Liver (tissue), 9 donors: Measurements from ENCODE around the gene ERICH4. TPM values are rescaled to one million over a fixed set of nuclear protein-coding genes. Genes with fewer than 3 reads are reported as not detected.

ENCODE experiments used
- DNase-seq: peaks from one replicate; pipeline ENCODE4 v3.0.0-alpha.2; 2017; ENCODE audit warnings: low spot score
- H3K27ac ChIP-seq, 2 donors: one replicate each; pipeline ENCODE4 v1.7.0; 2013; ENCODE audit warnings: inconsistent platforms in 2 of 2, low read length in 2 of 2, control low read depth in 1 of 2, low read depth in 1 of 2, mild to moderate bottlenecking in 1 of 2
- H3K27me3 ChIP-seq, 4 donors: one replicate each; pipeline versions ENCODE4 v1.6.1 to v1.7.0; 2013; ENCODE audit warnings: low read length in 3 of 4, inconsistent platforms in 1 of 4, mild to moderate bottlenecking in 1 of 4, moderate library complexity in 1 of 4; ENCODE audit not compliant: control insufficient read depth in 4 of 4, insufficient read depth in 4 of 4
- H3K36me3 ChIP-seq, 4 donors: one replicate each; pipeline versions ENCODE4 v1.6.1 to v1.7.0; 2013; ENCODE audit warnings: low read length in 3 of 4, mild to moderate bottlenecking in 3 of 4, low read depth in 1 of 4, moderate library complexity in 1 of 4; ENCODE audit not compliant: control insufficient read depth in 4 of 4, insufficient read depth in 3 of 4
- H3K4me1 ChIP-seq, 4 donors: one replicate each; pipeline versions ENCODE4 v1.6.1 to v1.7.0; 2013; ENCODE audit warnings: low read length in 3 of 4, mild to moderate bottlenecking in 3 of 4, moderate library complexity in 1 of 4; ENCODE audit not compliant: control insufficient read depth in 4 of 4, insufficient read depth in 4 of 4
- H3K4me3 ChIP-seq, 3 donors: one replicate each; pipeline versions ENCODE4 v1.6.1 to v1.7.0; 2013; ENCODE audit warnings: low read length in 3 of 3, control low read depth in 1 of 3, low read depth in 1 of 3, mild to moderate bottlenecking in 1 of 3
- H3K9ac ChIP-seq, 2 donors: one replicate each; pipeline ENCODE4 v1.7.0; 2013; ENCODE audit warnings: low read length in 2 of 2, mild to moderate bottlenecking in 2 of 2, moderate library complexity in 2 of 2, control low read depth in 1 of 2, low read depth in 1 of 2
- H3K9me3 ChIP-seq, 4 donors: one replicate each; pipeline versions ENCODE4 v1.6.1 to v1.7.0; 2013; ENCODE audit warnings: low read length in 3 of 4; ENCODE audit not compliant: control insufficient read depth in 4 of 4
- EGR1 ChIP-seq, 2 donors: IDR thresholded peaks; 2 replicates each; pipeline ENCODE4 v1.6.1; 2016 to 2018; ENCODE audit warnings: antibody characterized with exemption in 2 of 2, low read depth in 2 of 2
- FOXA1 ChIP-seq: IDR thresholded peaks from 2 replicates; pipeline ENCODE4 v1.6.1; 2016; ENCODE audit warnings: antibody characterized with exemption
- FOXA2 ChIP-seq: IDR thresholded peaks from 2 replicates; pipeline ENCODE4 v1.6.1; 2016; ENCODE audit warnings: antibody characterized with exemption
- GABPA ChIP-seq, 2 donors: IDR thresholded peaks in 1 of 2; conservative IDR thresholded peaks in 1 of 2; 2 replicates each; pipeline ENCODE4 v1.6.1; 2016; ENCODE audit warnings: antibody characterized with exemption in 2 of 2, mild to moderate bottlenecking in 1 of 2, moderate library complexity in 1 of 2
- HNF4A ChIP-seq, 2 donors: conservative IDR thresholded peaks; 2 replicates each; pipeline ENCODE4 v1.6.1; 2016; ENCODE audit warnings: antibody characterized with exemption in 2 of 2, mild to moderate bottlenecking in 2 of 2
- HNF4G ChIP-seq: IDR thresholded peaks from 2 replicates; pipeline ENCODE4 v1.6.1; 2016; ENCODE audit warnings: antibody characterized with exemption
- JUND ChIP-seq, 2 donors: IDR thresholded peaks; 2 replicates each; pipeline ENCODE4 v1.6.1; 2016; ENCODE audit warnings: antibody characterized with exemption in 2 of 2
- NR2F2 ChIP-seq: IDR thresholded peaks from 2 replicates; pipeline ENCODE4 v1.6.1; 2016; ENCODE audit warnings: antibody characterized with exemption
- RAD21 ChIP-seq, 2 donors: IDR thresholded peaks; 2 replicates each; pipeline ENCODE4 v1.6.1; 2016; ENCODE audit warnings: antibody characterized with exemption in 2 of 2, mild to moderate bottlenecking in 2 of 2
- RXRA ChIP-seq, 2 donors: IDR thresholded peaks; 2 replicates each; pipeline ENCODE4 v1.6.1; 2017 to 2018; ENCODE audit warnings: antibody characterized with exemption in 2 of 2, mild to moderate bottlenecking in 1 of 2
- SP1 ChIP-seq: IDR thresholded peaks from 2 replicates; pipeline ENCODE4 v1.6.1; 2018; ENCODE audit warnings: antibody characterized with exemption, mild to moderate bottlenecking
- TAF1 ChIP-seq: conservative IDR thresholded peaks from 2 replicates; pipeline ENCODE4 v1.6.1; 2016; ENCODE audit warnings: antibody characterized with exemption, mild to moderate bottlenecking
- YY1 ChIP-seq: IDR thresholded peaks from 2 replicates; pipeline ENCODE4 v1.6.1; 2016; ENCODE audit warnings: antibody characterized with exemption, mild to moderate bottlenecking
- WGBS: extraction: QIAGEN DNeasy Blood & Tissue Kit; methylation state at CpG from one replicate; pipeline ENCODE4 v1.1.7; 2013; 5-methylcytosine and 5-hydroxymethylcytosine counted together
- polyA plus RNA-seq, 2 donors: library from polyadenylated mRNA; stranded (reverse) in 1 of 2; unstranded in 1 of 2; fragments of 200-250 nt in 1 of 2; fragments of >200 nt in 1 of 2; fragmentation: Nextera tagmentation in 1 of 2; extraction: Ambion mirVana in 1 of 2; gene quantifications; one replicate each; pipeline versions ENCODE4 v1.2.1 to v1.2.3, GENCODE V29; 2013 to 2015
- total RNA-seq, 2 donors: library from RNA; depleted of rRNA; stranded (reverse); fragments of >200 nt; gene quantifications; one replicate each; pipeline ENCODE4 v1.2.3, GENCODE V29; 2014
- TF ChIP-seq, protein P1 (sequence below): IDR thresholded peaks from 2 replicates; pipeline ENCODE4 v1.6.1; 2016; ENCODE audit warnings: antibody characterized with exemption, mild to moderate bottlenecking
- TF ChIP-seq, protein P2 (sequence below): fragments of 150-350 bp; IDR thresholded peaks from 2 replicates; pipeline ENCODE4 v1.5.1; 2017; ENCODE audit warnings: improper control_type of control experiment, low read depth, low read length; ENCODE audit not compliant: missing input control
- TF ChIP-seq, protein P3 (sequence below): IDR thresholded peaks from 2 replicates; pipeline ENCODE4 v1.6.1; 2016; ENCODE audit warnings: antibody characterized with exemption
- TF ChIP-seq, protein P4 (sequence below): IDR thresholded peaks from 2 replicates; pipeline ENCODE4 v1.6.1; 2016; ENCODE audit warnings: antibody characterized with exemption
- TF ChIP-seq, protein P5 (sequence below): IDR thresholded peaks from 2 replicates; pipeline ENCODE4 v1.6.1; 2016; ENCODE audit warnings: antibody characterized with exemption
- donor health status: healthy.
- donor health status: healthy.
- donor health status: healthy.
- donor health status: healthy.
- donor health status: healthy.

ERICH4 gene
- total and polyA plus RNA-seq, 4 donors: not detected

DNA sequence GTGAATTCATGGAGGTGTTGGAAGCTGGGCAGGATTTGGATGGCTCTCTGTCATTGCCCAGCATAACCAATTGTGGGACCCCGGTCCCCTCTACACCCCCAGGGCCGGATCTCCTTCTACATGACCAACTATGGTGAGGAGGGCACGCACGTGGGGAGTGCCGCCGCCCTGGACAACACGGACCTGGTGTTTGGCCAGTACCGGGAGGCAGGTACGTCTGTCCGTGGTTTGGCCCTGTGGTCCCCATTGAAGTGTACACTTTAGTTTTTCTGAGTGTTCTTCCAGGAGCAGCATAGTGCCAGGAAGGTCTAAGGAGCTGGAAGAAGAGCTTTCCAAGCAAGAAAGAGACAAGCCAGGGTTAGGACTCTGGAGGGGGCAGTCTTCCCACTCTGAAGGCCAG is 29.0 kb upstream of the ERICH4 start:
- WGBS: 96% methylated on average over 10 of the region's 10 CpGs
- Histone ChIP-seq H3K36me3 (peaks cover 5 to 56% (median 29%) of the 10 kb centered on the region in 4 donors), H3K27ac (no peak overlapping the region), H3K9me3 (no peaks in the 10 kb centered on the region), H3K4me1 (peaks cover 6 to 10% (median 8%) of the 10 kb centered on the region in 4 donors), H3K27me3 (no peaks in the 10 kb centered on the region), H3K9ac (no peak overlapping the region), H3K4me3 (no peak overlapping the region)
- no peak for DNase-seq
- no peak for TF ChIP-seq TAF1
- no peak for TF ChIP-seq GABPA (IDR thresholded peaks at IDR 0.05 in 1 of 2, conservative IDR thresholded peaks at IDR 0.05 in 1 of 2)
- TF ChIP-seq, protein P1, sequence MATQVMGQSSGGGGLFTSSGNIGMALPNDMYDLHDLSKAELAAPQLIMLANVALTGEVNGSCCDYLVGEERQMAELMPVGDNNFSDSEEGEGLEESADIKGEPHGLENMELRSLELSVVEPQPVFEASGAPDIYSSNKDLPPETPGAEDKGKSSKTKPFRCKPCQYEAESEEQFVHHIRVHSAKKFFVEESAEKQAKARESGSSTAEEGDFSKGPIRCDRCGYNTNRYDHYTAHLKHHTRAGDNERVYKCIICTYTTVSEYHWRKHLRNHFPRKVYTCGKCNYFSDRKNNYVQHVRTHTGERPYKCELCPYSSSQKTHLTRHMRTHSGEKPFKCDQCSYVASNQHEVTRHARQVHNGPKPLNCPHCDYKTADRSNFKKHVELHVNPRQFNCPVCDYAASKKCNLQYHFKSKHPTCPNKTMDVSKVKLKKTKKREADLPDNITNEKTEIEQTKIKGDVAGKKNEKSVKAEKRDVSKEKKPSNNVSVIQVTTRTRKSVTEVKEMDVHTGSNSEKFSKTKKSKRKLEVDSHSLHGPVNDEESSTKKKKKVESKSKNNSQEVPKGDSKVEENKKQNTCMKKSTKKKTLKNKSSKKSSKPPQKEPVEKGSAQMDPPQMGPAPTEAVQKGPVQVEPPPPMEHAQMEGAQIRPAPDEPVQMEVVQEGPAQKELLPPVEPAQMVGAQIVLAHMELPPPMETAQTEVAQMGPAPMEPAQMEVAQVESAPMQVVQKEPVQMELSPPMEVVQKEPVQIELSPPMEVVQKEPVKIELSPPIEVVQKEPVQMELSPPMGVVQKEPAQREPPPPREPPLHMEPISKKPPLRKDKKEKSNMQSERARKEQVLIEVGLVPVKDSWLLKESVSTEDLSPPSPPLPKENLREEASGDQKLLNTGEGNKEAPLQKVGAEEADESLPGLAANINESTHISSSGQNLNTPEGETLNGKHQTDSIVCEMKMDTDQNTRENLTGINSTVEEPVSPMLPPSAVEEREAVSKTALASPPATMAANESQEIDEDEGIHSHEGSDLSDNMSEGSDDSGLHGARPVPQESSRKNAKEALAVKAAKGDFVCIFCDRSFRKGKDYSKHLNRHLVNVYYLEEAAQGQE: no peak
- TF ChIP-seq NR2F2: no peak
- TF ChIP-seq, protein P2, sequence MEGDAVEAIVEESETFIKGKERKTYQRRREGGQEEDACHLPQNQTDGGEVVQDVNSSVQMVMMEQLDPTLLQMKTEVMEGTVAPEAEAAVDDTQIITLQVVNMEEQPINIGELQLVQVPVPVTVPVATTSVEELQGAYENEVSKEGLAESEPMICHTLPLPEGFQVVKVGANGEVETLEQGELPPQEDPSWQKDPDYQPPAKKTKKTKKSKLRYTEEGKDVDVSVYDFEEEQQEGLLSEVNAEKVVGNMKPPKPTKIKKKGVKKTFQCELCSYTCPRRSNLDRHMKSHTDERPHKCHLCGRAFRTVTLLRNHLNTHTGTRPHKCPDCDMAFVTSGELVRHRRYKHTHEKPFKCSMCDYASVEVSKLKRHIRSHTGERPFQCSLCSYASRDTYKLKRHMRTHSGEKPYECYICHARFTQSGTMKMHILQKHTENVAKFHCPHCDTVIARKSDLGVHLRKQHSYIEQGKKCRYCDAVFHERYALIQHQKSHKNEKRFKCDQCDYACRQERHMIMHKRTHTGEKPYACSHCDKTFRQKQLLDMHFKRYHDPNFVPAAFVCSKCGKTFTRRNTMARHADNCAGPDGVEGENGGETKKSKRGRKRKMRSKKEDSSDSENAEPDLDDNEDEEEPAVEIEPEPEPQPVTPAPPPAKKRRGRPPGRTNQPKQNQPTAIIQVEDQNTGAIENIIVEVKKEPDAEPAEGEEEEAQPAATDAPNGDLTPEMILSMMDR: no peak
- TF ChIP-seq HNF4A (conservative IDR thresholded peaks at IDR 0.05): no peak
- no peak for TF ChIP-seq RAD21 (IDR thresholded peaks at IDR 0.05)
- TF ChIP-seq YY1: no peak
- no peak for TF ChIP-seq RXRA (IDR thresholded peaks at IDR 0.05)
- TF ChIP-seq, protein P3, sequence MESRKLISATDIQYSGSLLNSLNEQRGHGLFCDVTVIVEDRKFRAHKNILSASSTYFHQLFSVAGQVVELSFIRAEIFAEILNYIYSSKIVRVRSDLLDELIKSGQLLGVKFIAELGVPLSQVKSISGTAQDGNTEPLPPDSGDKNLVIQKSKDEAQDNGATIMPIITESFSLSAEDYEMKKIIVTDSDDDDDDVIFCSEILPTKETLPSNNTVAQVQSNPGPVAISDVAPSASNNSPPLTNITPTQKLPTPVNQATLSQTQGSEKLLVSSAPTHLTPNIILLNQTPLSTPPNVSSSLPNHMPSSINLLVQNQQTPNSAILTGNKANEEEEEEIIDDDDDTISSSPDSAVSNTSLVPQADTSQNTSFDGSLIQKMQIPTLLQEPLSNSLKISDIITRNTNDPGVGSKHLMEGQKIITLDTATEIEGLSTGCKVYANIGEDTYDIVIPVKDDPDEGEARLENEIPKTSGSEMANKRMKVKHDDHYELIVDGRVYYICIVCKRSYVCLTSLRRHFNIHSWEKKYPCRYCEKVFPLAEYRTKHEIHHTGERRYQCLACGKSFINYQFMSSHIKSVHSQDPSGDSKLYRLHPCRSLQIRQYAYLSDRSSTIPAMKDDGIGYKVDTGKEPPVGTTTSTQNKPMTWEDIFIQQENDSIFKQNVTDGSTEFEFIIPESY: no peak
- TF ChIP-seq, protein P4, sequence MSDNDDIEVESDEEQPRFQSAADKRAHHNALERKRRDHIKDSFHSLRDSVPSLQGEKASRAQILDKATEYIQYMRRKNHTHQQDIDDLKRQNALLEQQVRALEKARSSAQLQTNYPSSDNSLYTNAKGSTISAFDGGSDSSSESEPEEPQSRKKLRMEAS: no peak
- TF ChIP-seq JUND (IDR thresholded peaks at IDR 0.05): no peak
- no peak for TF ChIP-seq HNF4G
- TF ChIP-seq, protein P5, sequence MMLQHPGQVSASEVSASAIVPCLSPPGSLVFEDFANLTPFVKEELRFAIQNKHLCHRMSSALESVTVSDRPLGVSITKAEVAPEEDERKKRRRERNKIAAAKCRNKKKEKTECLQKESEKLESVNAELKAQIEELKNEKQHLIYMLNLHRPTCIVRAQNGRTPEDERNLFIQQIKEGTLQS: no peak
- no peak for TF ChIP-seq SP1
- TF ChIP-seq EGR1 (IDR thresholded peaks at IDR 0.05; ENCODE audit: low read depth in 2 of 2): no peak
- TF ChIP-seq FOXA2: no peak
- TF ChIP-seq FOXA1: no peak
